OCI-M1 (cell line): ENCODE measurements around the gene MSI2.
A peak's percentile ranks its signal among the peaks of the same experiment; 100 is the strongest.
"Not testable (repeated sequence)": the region's sequence is repeated elsewhere in the genome, so short reads cannot be mapped to it uniquely, and the experiment has no call there.

ENCODE experiments used
- DNase-seq: peaks from one replicate; lab custom pipeline; 2025; lab: John Stamatoyannopoulos, UW

Gene MSI2

DNA sequence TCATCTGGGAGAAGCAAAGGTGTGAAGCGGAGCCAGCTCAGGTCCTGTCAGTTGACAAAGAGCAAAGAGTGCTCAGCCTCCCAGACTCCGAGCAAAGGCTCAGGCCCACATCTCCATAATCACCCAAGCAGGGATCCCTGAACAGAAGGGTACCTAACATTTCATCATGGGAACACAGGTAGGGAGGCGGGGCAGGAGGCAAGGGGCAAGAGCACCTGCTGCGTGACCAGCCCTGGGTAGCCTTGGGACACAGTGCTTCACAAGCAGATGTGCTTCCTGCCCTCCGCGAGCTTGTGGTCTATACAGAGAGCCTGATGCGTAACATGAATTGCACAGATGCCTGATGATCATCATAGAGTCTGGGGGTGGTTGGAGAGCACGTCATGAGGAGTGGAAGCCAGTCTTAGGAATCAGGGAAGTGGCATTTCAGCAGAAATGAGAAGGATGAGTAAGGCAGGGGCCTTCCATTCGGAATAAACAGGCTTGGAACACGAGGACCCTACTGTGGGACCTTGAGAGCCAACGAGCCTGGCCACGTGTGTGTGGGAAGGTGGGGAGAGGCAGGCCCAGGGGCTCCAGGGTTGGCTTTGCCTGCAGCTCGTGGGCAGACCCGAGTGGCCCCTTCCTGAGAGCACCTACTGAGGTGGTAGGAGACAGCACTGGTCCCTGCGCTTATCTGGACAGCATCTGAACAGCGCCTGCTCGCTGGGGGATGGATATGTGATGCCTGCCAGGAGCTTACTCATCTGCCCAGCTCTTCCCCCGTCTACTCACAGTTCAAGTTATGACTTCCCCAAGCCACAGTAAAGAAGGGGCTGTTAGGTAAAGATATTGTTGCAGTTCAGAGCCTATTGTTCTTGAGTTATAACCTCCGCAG lies 363.0 kb downstream of the MSI2 start:
- no peak for DNase-seq

DNA sequence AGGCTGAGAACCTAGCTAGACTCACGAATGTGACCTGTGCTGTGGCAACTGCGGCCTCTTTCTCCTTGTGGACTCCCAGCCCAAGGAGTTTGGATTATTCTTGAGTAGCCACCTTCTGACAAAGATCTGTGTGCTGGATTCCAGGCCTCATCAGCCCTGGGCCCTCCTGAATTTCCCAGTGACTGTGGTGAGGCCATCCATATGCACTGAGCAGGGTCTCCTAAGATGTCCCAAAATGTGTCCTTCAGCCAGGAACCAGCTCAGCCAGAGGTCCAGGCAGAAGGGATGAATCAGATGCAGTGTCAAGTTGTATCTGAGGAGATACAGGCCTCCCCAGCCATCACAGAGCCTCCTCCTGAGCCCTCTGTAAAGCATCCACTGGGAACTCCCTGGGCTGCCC lies 364.3 kb downstream of the MSI2 start:
- DNase-seq = no peak

DNA sequence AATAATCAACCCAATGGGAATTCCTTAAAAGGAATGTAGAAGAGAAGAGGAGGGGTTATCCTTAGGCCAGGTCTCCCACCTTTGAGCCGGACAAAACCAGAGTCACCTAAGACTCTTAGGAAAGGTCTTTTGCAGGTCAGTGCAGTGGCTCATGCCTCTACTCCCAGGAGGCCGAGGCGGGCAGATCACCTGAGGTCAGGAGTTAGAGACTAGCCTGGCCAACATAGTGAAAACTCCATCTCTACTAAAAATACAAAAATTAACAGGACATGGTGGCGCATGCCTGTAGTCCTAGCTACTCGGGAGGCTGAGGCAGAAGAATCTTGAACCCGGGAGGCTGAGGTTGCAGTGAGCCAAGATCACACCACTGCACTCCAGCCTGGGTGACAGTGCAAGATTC lies 365.5 kb downstream of the MSI2 start:
- not testable (repeated sequence) for DNase-seq

DNA sequence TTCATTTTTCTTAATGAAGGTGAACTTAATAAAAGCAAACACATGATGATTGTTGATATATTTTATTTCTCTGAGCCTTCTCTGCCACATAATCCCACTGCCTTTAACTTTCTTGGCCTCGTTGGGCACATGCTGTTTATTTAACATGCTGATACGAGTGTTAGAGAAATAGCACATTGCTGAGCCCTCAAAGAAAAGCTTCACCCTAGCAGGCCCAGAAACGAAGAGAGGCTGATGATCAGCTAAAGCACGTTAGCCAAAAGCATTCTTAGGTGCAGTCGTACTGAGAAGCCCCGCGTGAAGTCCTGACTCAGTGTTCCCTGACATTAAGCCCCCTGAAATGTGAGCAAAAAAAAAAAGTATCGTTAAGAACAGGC lies 366.0 kb downstream of the MSI2 start:
- DNase-seq = peak; percentile 38

DNA sequence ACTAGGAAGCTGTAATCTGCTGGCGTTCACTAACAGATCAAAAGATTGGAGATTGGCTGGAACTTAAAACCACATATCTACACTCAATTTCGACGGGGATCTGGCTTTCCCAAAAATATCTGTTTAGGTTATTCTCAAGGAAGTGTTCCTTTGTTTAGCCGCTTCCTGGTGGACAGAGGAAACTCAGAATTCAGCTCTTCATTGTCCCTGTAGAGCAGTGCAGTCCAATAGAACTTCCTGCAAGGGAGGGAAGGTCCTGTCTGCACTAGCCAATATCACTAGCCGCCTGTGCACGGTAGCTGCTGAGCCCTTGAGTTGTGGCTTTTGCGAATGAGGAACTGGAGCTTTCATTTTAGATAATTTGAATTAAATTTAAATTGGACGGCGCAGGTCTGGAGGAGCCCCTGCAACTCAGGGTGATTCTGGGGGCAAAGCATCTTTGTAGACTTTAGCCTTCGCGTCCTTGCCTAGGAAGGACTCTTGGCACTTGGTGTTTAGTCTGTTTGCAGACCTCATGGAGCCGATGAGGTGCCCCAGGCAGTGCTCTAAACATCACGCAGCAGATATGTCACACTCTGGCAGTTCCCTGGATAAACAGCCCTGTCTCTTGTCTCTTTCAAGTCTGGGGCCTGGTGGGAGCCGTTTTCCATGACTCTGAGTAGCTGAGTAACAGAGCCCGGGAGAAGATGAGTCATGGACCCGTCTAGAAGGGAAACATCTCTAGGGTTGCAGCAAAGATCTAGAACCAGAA lies 366.5 kb downstream of the MSI2 start:
- DNase-seq = peak; percentile 76

DNA sequence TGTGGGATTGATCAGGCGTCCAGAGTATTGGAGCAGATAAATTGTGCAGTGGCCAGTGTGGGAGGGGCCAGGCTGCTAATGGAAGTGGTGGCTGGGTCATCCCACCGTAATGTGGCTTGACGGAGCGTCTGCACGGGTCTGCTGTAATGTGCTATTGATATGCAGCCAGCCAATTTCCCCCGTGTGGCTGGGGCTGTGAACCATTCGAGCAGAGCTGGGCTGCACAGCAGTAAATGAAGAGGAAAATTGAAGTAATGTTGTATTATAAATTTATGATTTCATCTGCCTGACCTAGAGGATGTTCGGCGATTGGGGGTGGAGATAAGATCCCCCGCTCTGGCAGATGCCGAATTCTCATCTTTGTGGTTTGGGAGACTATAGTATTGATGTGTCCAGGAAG lies 367.3 kb downstream of the MSI2 start:
- no peak for DNase-seq

DNA sequence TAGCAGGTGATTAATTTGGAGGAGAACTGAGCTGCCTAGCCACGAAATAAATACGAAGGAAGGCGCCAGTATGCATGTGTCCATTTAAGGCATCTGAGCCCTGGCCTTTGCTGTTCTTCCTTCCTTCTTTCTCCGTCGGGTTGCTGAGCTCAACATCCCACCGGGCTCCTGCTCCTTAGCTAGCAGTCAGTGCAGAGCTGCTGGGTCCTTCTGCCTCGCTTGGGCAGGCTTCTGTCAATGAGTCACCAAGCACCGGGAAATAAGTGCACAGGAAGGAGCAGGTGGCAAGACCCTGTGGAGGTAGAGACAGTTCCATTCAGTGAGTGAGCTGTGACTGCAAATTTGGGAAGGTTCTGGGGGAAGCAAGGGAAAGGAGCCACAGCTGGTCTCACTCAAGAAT lies 368.1 kb downstream of the MSI2 start:
- DNase-seq = no peak

DNA sequence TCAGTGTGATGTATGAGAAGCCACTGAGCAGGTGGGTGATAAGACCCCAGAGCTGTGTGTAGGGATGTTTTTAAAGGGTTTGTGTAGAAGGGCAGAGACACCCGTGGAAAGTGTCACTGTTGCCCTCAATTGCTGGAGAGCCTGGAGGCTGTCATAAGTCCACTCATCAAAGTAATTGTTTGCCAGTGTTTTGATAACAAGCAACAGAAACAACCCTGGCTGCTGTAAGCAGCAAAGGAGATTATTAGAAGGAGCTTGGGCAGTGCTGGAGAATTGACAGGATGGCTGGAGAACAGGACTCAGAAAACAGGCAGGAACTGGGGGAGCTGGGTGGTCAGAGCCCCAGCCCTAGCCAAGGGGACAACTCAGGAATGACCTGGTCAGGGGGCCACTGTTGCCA lies 369.2 kb downstream of the MSI2 start:
- DNase-seq = no peak

DNA sequence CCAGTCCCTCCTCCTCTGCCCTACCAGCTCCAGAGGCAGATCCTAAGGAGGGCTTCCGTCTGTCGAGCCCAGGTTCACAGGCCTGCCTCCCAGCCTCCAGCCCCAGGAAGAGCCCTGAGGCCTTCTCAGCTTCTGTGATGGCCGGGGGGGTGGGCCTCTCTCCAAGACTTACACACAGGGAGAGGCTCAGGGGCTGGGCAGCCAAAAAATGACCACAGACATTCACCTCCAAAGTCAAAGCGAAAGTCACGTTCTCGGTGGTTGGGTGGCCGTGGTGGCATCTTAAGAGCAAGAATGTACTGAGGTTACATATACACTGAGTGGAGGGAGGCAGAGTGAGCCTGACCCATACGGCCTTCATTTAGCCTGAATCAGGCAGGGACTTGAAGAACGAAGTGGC lies 369.6 kb downstream of the MSI2 start:
- DNase-seq = no peak

DNA sequence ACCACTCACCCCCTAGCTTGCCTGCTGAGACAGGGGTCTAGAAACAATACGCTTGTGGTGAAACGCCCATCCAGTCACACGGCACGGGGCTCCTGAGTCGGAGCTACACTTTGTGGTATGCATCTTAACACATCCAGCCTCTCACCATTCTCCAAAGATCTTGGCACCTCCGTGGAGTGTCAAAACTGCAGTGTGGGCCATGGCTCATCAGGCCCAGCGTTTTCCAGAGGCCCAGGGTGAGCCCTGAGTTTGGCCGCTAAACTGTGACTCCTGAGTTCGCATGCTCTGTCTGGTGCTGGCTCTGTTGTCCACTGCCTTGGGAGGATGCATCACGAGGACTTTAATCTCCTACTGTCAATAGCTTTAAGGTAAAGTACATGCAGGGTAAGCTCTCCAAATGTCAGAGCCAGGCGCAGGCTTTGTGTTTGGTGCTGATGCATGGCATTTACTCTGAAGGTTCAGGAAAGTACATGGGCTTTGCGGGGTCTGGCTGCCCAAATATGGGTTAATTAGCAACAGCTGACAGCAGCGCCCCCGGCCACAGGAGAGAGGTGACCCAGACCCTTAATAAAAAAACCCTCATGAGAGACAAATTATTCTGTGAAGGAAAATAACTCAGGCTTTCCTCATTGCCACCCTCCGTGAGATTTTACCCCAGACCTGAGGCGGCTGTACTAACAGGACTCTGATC lies 370.3 kb downstream of the MSI2 start:
- DNase-seq = no peak

DNA sequence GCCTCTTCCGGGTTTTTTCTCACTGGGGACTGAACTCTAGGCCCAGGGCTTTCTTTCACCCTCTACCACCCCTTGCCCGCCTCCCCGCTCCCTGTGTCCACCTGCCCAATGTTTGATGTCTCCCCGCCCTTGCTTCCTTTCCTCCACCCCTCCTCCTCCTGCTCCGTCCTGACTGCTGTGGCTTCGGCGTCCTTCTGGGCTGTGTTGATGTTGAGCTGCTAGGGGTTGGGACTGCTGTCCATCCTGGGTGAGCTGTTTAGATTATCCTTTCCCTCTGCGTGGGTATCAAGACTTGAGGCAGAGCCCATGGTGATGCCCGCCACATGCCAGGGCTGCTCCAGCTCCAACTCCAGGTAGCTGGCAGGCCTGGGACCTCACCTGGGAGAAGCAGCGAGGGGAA lies 371.3 kb downstream of the MSI2 start:
- no peak for DNase-seq

DNA sequence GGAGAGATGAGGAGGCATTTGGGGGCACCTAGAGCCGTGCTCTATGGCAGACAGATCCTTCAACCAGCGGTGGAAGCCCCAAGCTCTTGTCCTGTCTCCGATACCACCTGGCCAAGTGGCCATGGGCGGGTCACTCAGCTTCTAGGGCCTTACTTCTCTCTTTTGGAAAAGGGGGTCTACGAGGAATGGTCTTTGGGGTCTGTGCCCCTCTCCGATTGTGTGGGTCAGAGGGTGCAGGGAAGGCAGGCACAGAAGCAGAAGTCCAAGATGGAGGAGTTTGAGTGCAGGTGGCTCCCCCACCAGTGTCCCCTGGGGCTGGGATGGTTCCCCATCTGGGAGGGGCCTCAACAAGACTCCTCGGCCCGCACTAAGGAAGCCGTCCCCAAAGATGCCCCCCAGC lies 372.1 kb downstream of the MSI2 start:
- DNase-seq = no peak

DNA sequence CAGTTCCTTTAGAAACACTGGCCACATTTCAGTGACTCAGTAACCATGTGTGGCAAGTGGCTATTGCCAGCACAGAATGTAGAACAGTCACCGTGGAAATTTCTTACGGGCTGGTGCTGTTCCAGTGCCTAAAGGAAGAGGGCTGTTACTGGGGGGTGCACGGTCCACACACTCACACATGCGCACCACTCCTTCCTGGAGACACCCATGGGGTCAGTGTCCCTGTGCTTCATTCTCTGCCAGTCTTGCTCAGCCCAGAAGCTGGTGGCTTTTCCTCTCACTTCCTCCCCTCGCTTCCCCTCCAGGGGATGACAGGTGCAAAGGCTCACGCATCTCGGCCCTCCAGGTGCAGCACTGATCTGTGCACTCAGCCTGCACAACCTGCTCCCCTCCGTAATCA lies 373.1 kb downstream of the MSI2 start:
- no peak for DNase-seq

DNA sequence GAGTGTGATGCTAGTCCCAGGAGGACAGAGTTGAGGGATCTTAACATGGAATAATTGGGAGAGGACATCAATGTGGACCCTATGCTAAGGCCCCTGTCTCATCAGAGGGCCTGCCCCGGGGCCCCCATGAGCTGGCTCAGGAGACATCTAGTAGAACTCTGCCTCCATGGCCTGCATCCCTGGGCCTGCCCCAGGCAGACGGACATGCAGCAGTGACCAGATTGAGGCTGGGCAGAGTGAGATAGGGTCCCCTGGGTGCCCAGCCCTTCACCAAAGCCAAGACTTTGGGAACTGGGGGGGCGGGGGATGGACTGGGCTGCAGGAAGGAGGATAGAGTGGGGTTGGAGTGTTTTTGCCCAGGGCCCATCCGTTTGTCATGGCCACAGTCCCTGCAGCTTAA lies 373.6 kb downstream of the MSI2 start:
- no peak for DNase-seq

DNA sequence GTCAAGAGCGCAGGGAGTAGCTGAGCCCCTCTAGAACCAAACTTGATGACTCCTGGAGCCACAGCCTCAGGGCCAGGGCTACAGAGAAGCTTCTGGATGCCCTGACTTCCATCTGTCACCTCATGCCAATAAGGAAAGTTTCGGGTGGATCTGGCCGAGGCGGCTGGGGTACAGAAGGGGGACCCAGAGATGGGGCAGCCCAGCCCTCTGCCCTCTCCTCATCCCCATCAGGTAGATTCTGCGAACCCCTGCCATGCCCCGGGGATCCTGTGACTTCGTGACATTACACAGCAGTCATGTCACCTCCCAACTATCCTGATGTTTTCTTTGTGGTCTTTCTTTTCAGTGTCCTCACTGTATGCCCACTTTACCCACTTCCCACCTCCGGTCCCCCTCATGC lies 374.4 kb downstream of the MSI2 start:
- DNase-seq = no peak

DNA sequence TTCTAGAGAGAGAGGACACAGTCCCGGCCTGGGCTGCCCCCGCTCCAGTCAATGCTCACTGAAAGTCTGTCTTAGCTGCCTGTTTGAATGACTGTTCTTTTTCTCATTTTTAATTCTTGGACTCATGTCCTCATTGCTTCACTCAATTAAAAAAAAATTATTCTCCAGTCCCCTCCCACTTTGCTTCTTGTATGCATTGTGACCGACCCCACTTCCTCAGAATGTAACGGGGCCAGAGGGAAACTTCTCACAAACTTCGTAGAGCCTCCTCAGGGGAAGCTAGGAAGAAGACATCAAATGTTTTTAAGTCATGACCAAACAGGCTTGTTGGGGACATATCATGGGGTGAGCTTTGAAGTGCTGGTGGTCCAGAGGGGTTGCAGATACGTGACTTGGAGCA lies 375.5 kb downstream of the MSI2 start:
- DNase-seq = no peak

DNA sequence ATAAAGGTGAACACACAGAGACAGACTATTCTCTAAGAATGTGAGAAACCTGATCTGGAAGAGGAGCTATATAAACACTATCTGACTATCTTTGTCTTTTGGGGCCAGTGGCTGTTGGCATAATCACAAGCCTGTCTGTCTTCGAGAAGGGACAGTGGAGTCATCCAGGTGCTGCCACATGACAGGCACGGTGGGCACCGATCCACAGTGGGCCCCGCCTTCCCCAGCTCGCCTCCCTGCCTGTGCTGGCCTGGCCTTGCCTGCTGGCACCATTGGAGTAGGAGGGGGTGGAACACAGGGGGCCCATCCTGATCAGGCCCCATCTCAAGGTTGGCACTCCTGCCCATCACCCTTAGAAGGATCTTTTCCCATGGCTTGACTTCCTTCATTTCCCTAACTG lies 376.0 kb downstream of the MSI2 start:
- no peak for DNase-seq

DNA sequence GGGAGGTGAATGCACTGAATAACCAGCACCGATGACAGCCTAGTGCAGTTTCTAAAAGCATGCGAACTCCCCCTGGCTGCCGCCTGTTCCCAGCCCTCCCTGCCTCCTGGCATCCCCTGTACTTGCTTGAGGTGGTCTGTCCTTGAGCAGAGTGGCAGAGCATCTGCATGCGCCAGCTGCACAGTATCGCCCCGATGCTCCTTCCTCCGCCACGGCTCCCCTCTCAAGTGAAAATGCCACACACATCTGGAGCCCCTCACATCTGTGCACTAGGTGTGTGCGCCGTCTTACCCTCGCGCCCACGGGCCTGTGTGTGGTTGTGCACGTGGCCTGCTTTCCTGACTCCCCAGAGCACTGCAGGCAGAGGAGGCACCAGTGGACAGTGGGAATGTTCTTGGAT lies 376.9 kb downstream of the MSI2 start:
- DNase-seq = no peak

DNA sequence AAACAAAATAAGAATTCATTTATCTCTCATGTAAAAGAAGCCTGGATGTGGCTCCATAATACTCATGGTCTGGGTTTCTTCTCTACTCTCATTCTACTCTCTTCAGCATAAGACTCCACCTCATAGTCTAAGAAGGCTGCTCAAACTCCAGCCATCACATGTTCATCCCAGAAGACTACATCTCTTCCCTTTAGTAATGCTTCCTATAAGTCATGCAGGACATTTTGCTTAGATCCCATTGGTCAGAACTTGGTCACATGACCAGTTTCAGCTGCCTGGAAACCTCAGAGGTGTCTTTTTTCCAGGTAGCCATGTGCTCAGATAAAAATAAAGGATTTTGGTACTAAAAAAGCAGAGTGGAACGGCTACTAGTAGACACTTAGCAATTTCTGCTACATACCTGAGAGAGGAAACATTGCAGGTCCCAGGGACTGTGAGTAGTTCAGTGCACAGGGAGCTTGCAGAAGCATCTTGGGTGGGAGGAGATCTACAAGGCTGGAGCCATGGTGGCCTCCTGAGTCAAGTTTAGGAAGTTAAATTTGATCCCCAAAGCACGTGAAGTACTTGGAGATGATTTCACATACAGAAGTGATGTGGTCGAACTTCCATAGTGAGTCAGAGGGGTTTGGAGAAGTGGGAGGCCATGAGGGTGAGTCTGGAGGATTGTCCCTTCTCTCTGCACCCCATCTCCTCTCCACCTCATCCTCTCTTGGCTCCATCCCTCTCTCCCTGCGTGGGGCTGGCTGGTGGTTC lies 378.6 kb downstream of the MSI2 start:
- DNase-seq = no peak

DNA sequence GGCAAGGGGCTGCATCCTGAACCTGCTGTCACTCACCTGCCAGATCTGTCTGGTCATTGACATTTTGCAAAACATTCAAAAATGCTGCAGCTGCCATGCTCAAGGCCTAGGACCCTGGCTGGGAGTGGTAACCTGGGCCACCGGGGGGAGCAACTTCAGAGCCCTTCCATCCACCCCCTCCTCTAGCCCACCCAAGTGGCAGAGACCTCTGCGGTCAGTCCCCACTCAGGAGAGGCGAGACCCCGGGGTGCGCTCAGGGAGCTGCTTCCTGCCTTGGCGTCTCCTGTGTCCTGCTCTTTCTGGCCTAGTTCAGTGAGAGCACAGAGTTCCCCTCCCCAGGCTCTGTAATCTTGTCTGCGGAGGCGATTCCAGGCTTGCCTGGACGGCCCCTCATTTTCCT lies 380.0 kb downstream of the MSI2 start:
- DNase-seq = no peak

DNA sequence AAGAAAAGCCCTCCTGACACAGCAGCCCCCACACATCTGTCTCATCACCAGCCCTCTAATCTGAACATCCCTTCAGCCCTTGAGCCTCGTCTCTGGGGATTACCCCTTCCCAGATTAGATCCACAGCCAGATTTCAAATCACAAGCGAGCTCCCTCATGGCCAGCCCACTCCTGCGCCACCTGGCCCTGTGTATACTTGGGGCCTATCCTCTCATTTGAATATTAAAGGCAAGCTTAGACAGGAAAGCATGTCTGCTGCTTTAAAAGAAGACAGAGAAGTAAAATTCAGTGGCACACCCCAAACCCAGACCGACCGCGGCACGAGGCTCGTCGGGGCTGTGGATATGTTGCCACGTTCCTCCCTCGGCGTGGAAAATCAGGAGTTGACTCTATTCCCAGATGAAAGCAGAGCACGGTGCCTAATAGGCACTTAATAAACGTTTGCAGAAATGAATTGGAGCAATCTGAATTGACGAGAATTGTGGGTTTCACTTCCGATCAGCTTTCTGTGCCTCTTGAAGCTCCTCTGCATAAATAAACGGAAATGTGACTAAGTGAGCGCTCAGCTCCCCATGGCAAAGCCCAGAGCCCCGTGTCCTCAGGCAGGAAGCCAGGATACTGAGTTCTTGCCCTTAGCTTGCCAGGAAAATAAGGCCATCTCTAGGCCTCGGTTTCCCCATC lies 380.8 kb downstream of the MSI2 start:
- DNase-seq = no peak

DNA sequence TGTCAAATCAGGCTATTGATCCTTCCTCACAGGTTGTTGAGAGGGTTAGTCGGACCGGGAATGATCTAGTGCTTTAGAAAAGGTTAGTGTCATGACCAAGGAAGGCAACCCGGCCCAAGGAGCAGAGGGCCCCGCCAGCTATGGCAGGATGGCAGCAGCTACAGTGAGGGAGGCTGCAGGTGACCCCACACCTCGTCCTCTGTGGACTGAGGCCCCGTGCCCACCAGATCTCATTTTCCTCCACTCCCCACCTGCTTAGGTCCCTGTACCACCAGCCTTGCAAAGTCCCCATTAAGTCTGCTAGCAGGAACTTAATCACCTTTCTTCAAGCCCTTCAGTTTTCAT lies 381.3 kb downstream of the MSI2 start:
- no peak for DNase-seq
